ENCODE results near the gene LMAN1.
A peak's percentile ranks its signal among the peaks of the same experiment; 100 is the strongest.

LMAN1 gene, protein sequence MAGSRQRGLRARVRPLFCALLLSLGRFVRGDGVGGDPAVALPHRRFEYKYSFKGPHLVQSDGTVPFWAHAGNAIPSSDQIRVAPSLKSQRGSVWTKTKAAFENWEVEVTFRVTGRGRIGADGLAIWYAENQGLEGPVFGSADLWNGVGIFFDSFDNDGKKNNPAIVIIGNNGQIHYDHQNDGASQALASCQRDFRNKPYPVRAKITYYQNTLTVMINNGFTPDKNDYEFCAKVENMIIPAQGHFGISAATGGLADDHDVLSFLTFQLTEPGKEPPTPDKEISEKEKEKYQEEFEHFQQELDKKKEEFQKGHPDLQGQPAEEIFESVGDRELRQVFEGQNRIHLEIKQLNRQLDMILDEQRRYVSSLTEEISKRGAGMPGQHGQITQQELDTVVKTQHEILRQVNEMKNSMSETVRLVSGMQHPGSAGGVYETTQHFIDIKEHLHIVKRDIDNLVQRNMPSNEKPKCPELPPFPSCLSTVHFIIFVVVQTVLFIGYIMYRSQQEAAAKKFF

DNA sequence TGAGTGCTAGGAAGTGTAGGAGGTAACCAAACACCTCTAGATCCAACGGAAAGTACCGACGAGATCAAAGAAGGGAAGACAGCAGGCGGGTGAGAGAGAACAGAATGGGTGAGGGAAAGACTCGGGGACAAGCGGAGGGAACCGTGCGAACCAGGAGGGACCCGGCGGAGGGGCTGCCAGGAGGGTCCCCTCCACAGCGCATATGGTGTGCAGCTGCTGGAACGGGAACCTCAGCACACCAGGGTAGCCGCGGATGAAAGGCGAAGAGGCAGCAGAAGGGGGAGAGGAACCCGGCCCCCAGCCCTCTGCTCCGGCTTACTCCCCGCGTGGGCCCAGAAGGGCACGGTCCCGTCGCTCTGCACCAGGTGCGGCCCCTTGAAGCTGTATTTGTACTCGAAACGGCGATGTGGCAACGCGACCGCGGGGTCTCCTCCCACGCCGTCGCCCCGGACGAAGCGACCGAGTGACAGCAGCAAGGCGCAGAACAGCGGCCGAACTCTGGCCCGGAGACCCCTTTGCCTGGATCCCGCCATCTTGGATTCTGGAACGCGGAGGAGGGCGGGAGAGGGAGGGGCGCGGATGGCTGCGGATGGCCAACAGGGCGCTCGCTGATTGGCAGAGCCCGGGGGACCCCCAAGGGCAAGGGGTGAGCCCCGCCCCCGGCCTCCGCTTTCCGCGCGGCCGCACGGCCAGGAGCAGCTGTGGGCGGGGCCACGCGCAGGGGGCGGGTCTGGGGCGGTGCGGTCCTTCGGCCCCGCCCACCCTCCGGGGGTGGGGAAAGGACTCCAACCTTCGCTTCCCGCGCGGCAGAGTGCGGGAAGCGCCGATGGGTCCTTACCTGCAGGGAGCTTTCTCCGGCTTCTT, at the start of gene LMAN1:
Gene LMAN1 (minus strand): TSS at position 554 of the 864 bp plus-strand sequence. CDS start 21 bp downstream, at position 533.
- DNase-seq (ENCODE audit: low read depth) = peak; percentile 95

DNA sequence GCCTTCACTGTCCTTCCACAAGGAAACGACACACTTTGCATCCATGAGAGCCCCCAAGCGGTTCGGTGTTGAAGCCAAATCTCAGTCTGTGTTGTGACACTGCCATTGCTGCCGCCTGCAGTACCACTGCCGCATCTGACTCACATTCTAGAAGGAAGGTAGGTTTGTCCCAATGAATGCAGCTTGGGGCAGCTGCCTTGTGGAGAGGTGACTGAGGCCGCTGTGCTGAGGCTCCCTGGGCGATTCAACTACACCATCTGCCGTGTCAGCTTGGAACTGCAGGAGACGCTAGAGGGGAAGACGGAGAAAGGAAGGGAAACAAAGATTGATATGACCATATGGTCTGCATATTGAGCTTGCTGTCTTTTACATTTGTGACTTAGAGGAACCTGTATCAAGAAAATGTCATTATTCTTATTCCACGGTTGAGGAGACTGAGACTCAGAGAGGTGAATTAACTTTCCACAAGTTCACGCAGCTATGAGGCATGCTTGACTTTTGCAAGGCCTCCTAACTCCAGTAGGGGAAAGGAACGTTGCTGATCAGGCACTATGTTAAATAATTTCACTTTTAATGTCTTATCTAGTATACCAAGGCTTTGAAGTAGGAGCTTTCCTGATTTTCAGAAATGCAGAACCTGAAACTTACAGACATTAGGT, 43.5 kb upstream of the LMAN1 start:
- DNase-seq (ENCODE audit: low read depth) = peak; percentile 74

DNA sequence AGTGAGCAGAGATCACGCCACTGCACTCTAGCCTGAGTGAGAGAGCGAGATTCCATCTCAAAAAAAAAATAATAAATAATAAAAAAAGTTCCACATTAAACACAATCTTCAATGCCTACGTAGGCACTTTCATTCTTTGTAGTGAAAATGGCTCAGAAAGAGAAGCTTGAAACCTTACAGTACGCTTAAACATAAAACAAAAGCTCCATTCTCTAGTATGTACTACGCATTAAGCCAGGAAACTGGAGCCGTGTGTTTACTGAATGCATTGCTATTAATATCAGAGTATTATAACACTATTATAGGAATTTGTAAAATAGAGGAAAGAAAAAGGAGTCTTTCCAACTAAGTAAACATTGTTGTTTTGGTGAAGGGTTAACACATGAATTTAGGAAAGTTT, 41.3 kb upstream of the LMAN1 start:
- DNase-seq (ENCODE audit: low read depth) = no peak

- no peak for DNase-seq (ENCODE audit: low read depth)
Measured at GRCh38 chr18:59395226-59396175, 36.4 kb upstream of the LMAN1 start.

GRCh38 chr18:59393381-59393780, 34.3 kb upstream of the LMAN1 start:
- no peak for DNase-seq (ENCODE audit: low read depth)

GRCh38 chr18:59388817-59389216, 29.8 kb upstream of the LMAN1 start:
- no peak for DNase-seq (ENCODE audit: low read depth)

DNA sequence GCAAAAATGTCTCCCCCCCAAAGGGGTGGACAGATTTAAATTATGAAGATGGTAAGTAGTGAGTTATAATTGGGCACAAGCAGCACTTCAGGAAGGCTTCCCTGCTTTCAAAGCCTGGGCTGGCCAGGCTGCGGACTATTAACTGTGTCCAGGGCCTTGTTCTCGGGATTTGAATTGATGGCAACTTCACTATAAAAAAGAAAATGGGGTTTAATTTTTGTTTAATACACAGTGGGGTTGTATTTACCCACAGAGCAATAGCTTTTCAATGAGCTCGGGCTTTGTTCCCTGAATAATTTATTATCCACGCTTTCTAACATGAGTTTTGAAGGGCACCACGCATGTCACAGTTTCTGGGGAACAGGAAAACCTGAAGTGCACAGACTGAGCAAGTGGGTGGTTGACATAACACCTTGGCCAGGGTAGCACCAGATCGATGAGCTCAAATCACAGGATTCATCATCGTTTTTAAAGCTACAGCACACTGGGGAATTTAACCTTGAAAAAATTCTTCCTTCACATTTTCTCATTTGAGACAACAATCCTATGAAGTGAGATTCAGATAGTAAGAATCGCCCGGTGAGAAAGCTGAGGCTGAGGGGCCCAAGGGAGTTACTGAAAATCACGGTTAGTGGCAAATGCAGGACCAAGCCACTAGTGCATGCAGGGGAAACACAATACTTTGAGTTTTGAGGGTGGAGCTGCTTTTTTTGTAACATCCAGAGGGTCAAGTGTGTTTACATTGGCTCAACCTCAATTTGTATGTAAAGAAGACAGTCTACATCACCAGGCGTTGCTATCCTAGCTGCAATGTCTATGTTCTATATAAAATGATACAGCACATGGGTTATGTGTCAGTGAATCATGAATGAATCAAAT, 28.9 kb upstream of the LMAN1 start:
- no peak for DNase-seq (ENCODE audit: low read depth)

GRCh38 chr18:59386909-59387686, 28.0 kb upstream of the LMAN1 start:
- no peak for DNase-seq (ENCODE audit: low read depth)

DNA sequence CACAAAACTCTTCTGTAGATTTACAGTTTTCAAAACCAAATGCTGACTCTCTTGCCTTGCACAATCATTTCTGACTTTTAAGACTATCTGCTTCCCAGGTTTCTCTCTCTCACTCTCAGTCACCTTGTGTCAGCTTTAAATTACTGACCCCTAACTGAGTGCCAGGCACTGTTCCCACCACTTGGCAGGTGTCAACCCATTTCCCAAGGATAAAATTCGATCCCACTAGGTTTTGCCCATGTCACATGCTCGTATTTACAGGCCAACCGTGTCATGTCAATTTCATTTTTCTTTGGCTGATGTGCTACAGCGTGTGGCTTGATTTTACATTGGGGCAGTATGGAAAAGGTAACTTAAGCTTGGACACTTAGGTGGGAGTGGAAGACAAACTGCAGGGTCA, 26.1 kb upstream of the LMAN1 start:
- no peak for DNase-seq (ENCODE audit: low read depth)

DNA sequence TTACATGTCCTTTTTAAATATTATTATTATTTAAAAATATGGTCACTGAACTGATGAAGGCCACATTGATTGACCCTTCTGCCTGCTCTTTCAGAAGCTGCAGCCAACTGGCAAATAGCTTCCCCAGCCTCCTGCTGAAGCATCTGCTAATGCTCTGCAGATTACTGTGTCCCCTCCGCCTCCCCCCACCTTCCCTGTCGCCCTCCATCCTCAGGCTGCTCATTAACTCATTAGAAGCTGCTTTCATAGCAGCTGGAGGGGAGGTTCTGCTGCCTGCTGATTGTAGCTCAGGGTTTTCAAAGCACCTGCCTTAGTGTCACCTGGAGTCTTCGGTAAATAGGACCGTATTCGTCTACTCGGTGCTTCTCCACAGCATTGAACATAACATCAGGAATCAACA, 24.8 kb upstream of the LMAN1 start:
- no peak for DNase-seq (ENCODE audit: low read depth)

DNA sequence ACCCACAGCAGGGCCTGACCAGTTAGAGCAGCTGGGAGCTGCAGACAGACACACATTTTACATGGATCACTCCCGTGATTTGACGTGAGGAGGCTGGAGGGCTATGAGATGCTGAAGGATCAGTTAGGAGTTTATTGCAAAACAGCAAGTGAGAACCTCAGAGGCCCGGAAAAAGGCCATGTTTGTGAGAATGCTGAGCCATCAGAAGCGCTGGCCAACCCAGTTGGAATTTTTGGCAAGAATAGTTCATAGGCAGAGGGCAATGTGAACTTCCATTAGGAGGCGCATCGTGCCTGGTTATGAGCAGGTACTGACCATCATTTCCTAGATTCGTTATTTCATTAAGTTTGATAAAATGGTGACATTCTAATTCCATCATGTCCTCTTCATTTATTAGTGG, 23.3 kb upstream of the LMAN1 start:
- no peak for DNase-seq (ENCODE audit: low read depth)

- no peak for DNase-seq (ENCODE audit: low read depth)
Measured at GRCh38 chr18:59381949-59382348, 22.9 kb upstream of the LMAN1 start.

GRCh38 chr18:59380706-59381105, 21.6 kb upstream of the LMAN1 start:
- no peak for DNase-seq (ENCODE audit: low read depth)

- no peak for DNase-seq (ENCODE audit: low read depth)
Measured at GRCh38 chr18:59379772-59380522, 20.9 kb upstream of the LMAN1 start.

DNA sequence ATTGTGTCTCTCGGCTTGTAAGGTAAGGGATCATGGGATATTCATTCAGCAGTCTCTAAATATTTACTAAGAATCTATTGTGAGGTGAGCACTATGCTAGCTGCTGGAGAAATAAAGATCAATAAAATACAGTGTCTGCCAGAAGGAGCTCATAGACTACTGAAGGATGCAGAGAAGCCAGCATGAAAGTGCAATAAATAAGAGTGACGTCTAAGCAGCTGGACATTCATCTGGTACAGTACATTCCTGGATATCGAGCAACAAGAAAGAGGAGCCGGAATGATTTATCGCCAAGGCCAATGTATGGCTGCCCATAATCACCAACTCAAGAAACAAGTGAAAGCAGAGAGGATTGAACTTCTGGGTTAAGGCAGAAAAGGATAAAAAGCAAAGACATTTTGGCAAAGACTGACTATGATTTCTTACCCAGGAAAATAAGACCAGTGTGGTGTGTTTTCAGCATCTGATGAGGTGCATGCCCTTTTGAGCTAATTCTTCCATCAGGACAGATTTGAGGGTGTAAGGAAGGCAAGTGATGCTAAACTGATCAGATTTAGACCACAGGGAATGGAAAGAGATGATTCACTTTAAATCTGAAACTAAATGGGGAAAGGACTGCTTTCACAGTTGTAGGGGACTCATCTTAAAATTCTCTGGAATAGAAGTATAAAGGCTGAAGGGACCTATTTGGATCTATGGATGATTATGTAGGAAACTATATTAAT, 18.7 kb upstream of the LMAN1 start:
- DNase-seq (ENCODE audit: low read depth) = no peak

GRCh38 chr18:59376351-59376935, 17.4 kb upstream of the LMAN1 start:
- DNase-seq (ENCODE audit: low read depth) = no peak

- DNase-seq (ENCODE audit: low read depth) = no peak
Measured at GRCh38 chr18:59374128-59374527, 15.1 kb upstream of the LMAN1 start.

DNA sequence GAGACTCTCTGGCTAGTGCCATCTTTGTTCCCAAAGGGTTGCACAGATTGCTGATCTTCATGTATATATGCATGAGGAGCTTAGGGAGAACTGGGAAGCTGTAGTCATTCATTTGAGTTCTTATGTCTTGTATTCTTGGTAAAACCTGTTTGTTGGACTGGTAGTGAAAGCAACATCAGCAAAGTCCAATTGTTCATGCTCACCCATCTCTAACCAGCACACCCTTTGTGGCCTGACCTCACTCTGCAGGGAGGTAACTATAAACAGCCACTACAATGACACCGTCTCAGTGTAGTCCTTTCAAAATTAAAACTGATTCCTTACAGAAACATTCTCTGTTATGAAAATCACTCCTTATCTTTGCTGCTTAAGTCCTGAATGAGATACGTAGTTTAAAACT, 13.9 kb upstream of the LMAN1 start:
- no peak for DNase-seq (ENCODE audit: low read depth)
